NT2/D1 (cell line): ENCODE results near the gene CGNL1.

Source experiments
- DNase-seq: peaks from one replicate; pipeline ENCODE4 v3.0.0-alpha.2; 2011; ENCODE audit warnings: low read depth, low spot score
- H3K27me3 ChIP-seq: 2 replicates; pipeline ENCODE4 v1.6.0; 2011; ENCODE audit warnings: mild to moderate bottlenecking; ENCODE audit not compliant: insufficient read length, insufficient read depth
- H3K36me3 ChIP-seq: 2 replicates; pipeline ENCODE4 v1.6.1; 2011; ENCODE audit warnings: mild to moderate bottlenecking, low read length, mixed read lengths; ENCODE audit not compliant: insufficient read depth, insufficient read length
- H3K4me1 ChIP-seq: 2 replicates; pipeline ENCODE4 v1.5.1; 2011; ENCODE audit not compliant: insufficient read depth, insufficient read length
- H3K4me3 ChIP-seq: 2 replicates; pipeline ENCODE4 v1.5.1; 2011; ENCODE audit warnings: low read depth; ENCODE audit not compliant: insufficient read length
- H3K9ac ChIP-seq: 2 replicates; pipeline ENCODE4 v1.6.0; 2011; ENCODE audit warnings: low read depth; ENCODE audit not compliant: insufficient read length
- H3K9me3 ChIP-seq: 2 replicates; pipeline ENCODE4 v1.5.1; 2011; ENCODE audit warnings: mild to moderate bottlenecking, low read length; ENCODE audit not compliant: insufficient read depth
- SUZ12 ChIP-seq: IDR thresholded peaks from 2 replicates; pipeline ENCODE4 v1.6.1; 2011; ENCODE audit not compliant: insufficient read length, insufficient read depth; ENCODE audit errors: extremely low read depth
- YY1 ChIP-seq: IDR thresholded peaks from 2 replicates; pipeline ENCODE4 v1.6.1; 2011; ENCODE audit not compliant: insufficient read length, insufficient read depth
- ZNF274 ChIP-seq: IDR thresholded peaks from 2 replicates; pipeline ENCODE4 v1.6.1; 2011; ENCODE audit warnings: mild to moderate bottlenecking, low read depth, low read length

CGNL1 gene

GRCh38 chr15:57379487-57379886 lies 3.2 kb downstream of the CGNL1 start:
- Histone ChIP-seq H3K36me3 (no peaks in the 10 kb centered on the region), H3K4me3 (no peak overlapping the region), H3K9me3 (no peaks in the 10 kb centered on the region), H3K27me3 (peaks cover 17% of the 10 kb centered on the region), H3K4me1 (peaks cover 2% of the 10 kb centered on the region), H3K9ac (no peak overlapping the region)
- DNase-seq, result no peak
- TF ChIP-seq ZNF274 (no peak), YY1 (no peak), SUZ12 (no peak)

- H3K9ac ChIP-seq, result no peak overlapping the region
- peaks cover 5% of the 10 kb centered on the region for H3K4me1 ChIP-seq
- peaks cover 7% of the 10 kb centered on the region for H3K27me3 ChIP-seq
- H3K9me3 ChIP-seq, result no peaks in the 10 kb centered on the region
- H3K36me3 ChIP-seq, result no peaks in the 10 kb centered on the region
- no peak for TF ChIP-seq ZNF274
- no peak for TF ChIP-seq YY1
- no peak overlapping the region for H3K4me3 ChIP-seq
- DNase-seq, result no peak
Observed at GRCh38 chr15:57380854-57381253, 4.5 kb downstream of the CGNL1 start.

GRCh38 chr15:57382215-57382614 lies 5.9 kb downstream of the CGNL1 start:
- H3K9me3 ChIP-seq, result no peaks in the 10 kb centered on the region
- H3K27me3 ChIP-seq, result no peaks in the 10 kb centered on the region
- TF ChIP-seq SUZ12, result no peak
- TF ChIP-seq YY1, result no peak
- TF ChIP-seq ZNF274, result no peak
- H3K4me1 ChIP-seq, result peaks cover 10% of the 10 kb centered on the region
- no peak for DNase-seq
- H3K9ac ChIP-seq, result no peak overlapping the region
- H3K36me3 ChIP-seq, result no peaks in the 10 kb centered on the region
- H3K4me3 ChIP-seq, result no peak overlapping the region

- Histone ChIP-seq H3K9me3 (no peaks in the 10 kb centered on the region), H3K9ac (no peak overlapping the region), H3K4me3 (no peak overlapping the region), H3K4me1 (peaks cover 8% of the 10 kb centered on the region), H3K36me3 (no peaks in the 10 kb centered on the region), H3K27me3 (no peaks in the 10 kb centered on the region)
- TF ChIP-seq YY1 (no peak), ZNF274 (no peak), SUZ12 (no peak)
- no peak for DNase-seq
Observed at GRCh38 chr15:57382969-57383368, 6.7 kb downstream of the CGNL1 start.

- Histone ChIP-seq H3K4me3 (no peak overlapping the region), H3K4me1 (peaks cover 8% of the 10 kb centered on the region), H3K9ac (no peak overlapping the region), H3K27me3 (no peaks in the 10 kb centered on the region), H3K36me3 (no peaks in the 10 kb centered on the region), H3K9me3 (no peaks in the 10 kb centered on the region)
- no peak for TF ChIP-seq YY1
- TF ChIP-seq SUZ12, result no peak
- DNase-seq, result no peak
Observed at GRCh38 chr15:57384024-57384423, 7.7 kb downstream of the CGNL1 start.

- Histone ChIP-seq H3K9ac (no peak overlapping the region), H3K27me3 (no peaks in the 10 kb centered on the region), H3K4me1 (peaks cover 8% of the 10 kb centered on the region), H3K36me3 (no peaks in the 10 kb centered on the region), H3K9me3 (no peaks in the 10 kb centered on the region), H3K4me3 (no peak overlapping the region)
- TF ChIP-seq YY1 (no peak), ZNF274 (no peak), SUZ12 (no peak)
- no peak for DNase-seq
Observed at GRCh38 chr15:57384816-57385215, 8.5 kb downstream of the CGNL1 start.

- no peak for DNase-seq
- Histone ChIP-seq H3K27me3 (no peaks in the 10 kb centered on the region), H3K9me3 (no peaks in the 10 kb centered on the region), H3K4me1 (peaks cover 13% of the 10 kb centered on the region), H3K4me3 (peak overlapping the region; percentile 59), H3K9ac (peak overlapping the region; percentile 83), H3K36me3 (no peaks in the 10 kb centered on the region)
- TF ChIP-seq SUZ12, result no peak
Observed at GRCh38 chr15:57385923-57386390, 9.7 kb downstream of the CGNL1 start.

GRCh38 chr15:57386976-57387375 lies 10.7 kb downstream of the CGNL1 start:
- peak overlapping the region; percentile 83 for H3K9ac ChIP-seq
- H3K36me3 ChIP-seq, result no peaks in the 10 kb centered on the region
- no peak for DNase-seq
- no peaks in the 10 kb centered on the region for H3K27me3 ChIP-seq
- H3K4me3 ChIP-seq, result peak overlapping the region; percentile 59
- no peaks in the 10 kb centered on the region for H3K9me3 ChIP-seq
- no peak for TF ChIP-seq YY1
- TF ChIP-seq ZNF274, result no peak
- peaks cover 13% of the 10 kb centered on the region for H3K4me1 ChIP-seq
